Neural progenitor cell (in vitro differentiated cells): Measurements from ENCODE around the gene MOK.

Experiments
- EZH2 ChIP-seq: fragments of 200-600 bp; sonication (generic); IDR thresholded peaks from 2 replicates; pipeline ENCODE4 v1.6.1; 2017; ENCODE audit warnings: antibody characterized with exemption, mild to moderate bottlenecking, moderate library complexity
- EZH2phosphoT487 ChIP-seq: fragments of 200-600 bp; sonication (generic); IDR thresholded peaks from 2 replicates; pipeline ENCODE4 v1.6.1; 2017; ENCODE audit warnings: antibody characterized with exemption
- TF ChIP-seq, protein P1 (sequence below): fragments of 200-600 bp; sonication (generic); IDR thresholded peaks from 2 replicates; pipeline ENCODE4 v1.5.1; 2017; ENCODE audit warnings: antibody characterized with exemption, mild to moderate bottlenecking

DNA sequence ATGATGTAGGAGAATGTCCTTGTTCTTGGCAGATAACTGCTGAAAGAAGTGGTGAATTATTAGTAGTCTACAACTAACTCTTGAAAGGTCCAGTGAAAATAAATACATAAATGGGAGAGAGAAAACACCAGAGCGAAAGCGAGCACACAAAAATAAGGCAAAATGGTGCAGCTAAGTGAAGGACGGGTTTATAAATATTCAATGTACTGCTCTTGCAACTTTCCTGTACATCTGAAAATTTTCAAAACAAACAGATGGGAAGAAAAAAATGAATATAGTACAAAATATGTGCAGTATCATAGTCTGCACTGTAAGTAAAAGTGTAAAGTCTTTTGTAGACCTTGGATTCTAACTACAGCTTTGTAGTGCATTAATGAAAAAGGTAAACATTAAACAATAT lies 1.3 kb downstream of the MOK start:
- TF ChIP-seq, protein P1, sequence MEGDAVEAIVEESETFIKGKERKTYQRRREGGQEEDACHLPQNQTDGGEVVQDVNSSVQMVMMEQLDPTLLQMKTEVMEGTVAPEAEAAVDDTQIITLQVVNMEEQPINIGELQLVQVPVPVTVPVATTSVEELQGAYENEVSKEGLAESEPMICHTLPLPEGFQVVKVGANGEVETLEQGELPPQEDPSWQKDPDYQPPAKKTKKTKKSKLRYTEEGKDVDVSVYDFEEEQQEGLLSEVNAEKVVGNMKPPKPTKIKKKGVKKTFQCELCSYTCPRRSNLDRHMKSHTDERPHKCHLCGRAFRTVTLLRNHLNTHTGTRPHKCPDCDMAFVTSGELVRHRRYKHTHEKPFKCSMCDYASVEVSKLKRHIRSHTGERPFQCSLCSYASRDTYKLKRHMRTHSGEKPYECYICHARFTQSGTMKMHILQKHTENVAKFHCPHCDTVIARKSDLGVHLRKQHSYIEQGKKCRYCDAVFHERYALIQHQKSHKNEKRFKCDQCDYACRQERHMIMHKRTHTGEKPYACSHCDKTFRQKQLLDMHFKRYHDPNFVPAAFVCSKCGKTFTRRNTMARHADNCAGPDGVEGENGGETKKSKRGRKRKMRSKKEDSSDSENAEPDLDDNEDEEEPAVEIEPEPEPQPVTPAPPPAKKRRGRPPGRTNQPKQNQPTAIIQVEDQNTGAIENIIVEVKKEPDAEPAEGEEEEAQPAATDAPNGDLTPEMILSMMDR = no peak
- TF ChIP-seq EZH2 = no peak
- no peak for TF ChIP-seq EZH2phosphoT487
